A673 (cell line): Measurements from ENCODE around the gene CARHSP1. TPM values are rescaled to one million over a fixed set of nuclear protein-coding genes. Genes with fewer than 3 reads are reported as not detected.
"Not testable (repeated sequence)": the region's sequence is repeated elsewhere in the genome, so short reads cannot be mapped to it uniquely, and the experiment has no call there.

ENCODE experiments used
- BruUV-seq: library from RNA; stranded (reverse); fragments of 400-500 nt; replicated peaks from 2 replicates; lab custom pipeline; 2021; lab: Mats Ljungman, UMichigan
- CTCF ChIA-PET: fragments of 300-600 bp; sonication (Branson Sonifier 250); formaldehyde crosslinking; loops from one replicate; lab custom pipeline; 2022; ENCODE audit warnings: antibody characterized with exemption; lab: Charles Lee
- POLR2A ChIA-PET: fragments of 300-600 bp; sonication (Branson Sonifier 250); formaldehyde crosslinking; loops from one replicate; lab custom pipeline; 2022; ENCODE audit warnings: antibody characterized with exemption; ENCODE audit not compliant: low non-redundant PET; lab: Charles Lee
- DNase-seq: peaks from one replicate; pipeline ENCODE4 v3.0.0-alpha.2; 2015; ENCODE audit warnings: low spot score
- H3K27ac ChIP-seq: fragments of 200-600 bp; sonication (generic); 2 replicates; pipeline ENCODE4 v1.5.1; 2016; ENCODE audit warnings: mixed run types, low read depth, mild to moderate bottlenecking, mixed read lengths, antibody characterized with exemption, low read length; ENCODE audit not compliant: poor library complexity, severe bottlenecking
- H3K27me3 ChIP-seq: fragments of 200-600 bp; sonication (generic); replicated peaks from 2 replicates; pipeline ENCODE4 v1.6.1; 2017; ENCODE audit warnings: mixed run types, low read depth, mild to moderate bottlenecking, mixed read lengths, antibody characterized with exemption, low read length; ENCODE audit not compliant: insufficient read depth, poor library complexity
- H3K36me3 ChIP-seq: fragments of 200-600 bp; sonication (generic); 2 replicates; pipeline ENCODE4 v1.6.1; 2016; ENCODE audit warnings: mixed run types, mild to moderate bottlenecking, mixed read lengths, antibody characterized with exemption, low read length; ENCODE audit not compliant: insufficient read depth, poor library complexity, severe bottlenecking
- H3K4me1 ChIP-seq: fragments of 200-600 bp; sonication (generic); 2 replicates; pipeline ENCODE4 v1.6.1; 2017; ENCODE audit warnings: mixed run types, mild to moderate bottlenecking, mixed read lengths, antibody characterized with exemption, low read length; ENCODE audit not compliant: insufficient read depth, poor library complexity, severe bottlenecking
- H3K4me3 ChIP-seq: fragments of 200-600 bp; sonication (generic); 2 replicates; pipeline ENCODE4 v1.5.1; 2016; ENCODE audit warnings: low read depth, mixed run types, mild to moderate bottlenecking, mixed read lengths, low read length; ENCODE audit not compliant: poor library complexity, severe bottlenecking
- H3K9me3 ChIP-seq: fragments of 200-600 bp; sonication (generic); 2 replicates; pipeline ENCODE4 v1.6.1; 2016; ENCODE audit warnings: mixed run types, low read depth, mild to moderate bottlenecking, mixed read lengths, antibody characterized with exemption, low read length; ENCODE audit not compliant: poor library complexity, severe bottlenecking
- EZH2 ChIP-seq: fragments of 200-600 bp; sonication (generic); IDR thresholded peaks from 2 replicates; pipeline ENCODE4 v1.6.1; 2017; ENCODE audit warnings: borderline replicate concordance, low read depth, mild to moderate bottlenecking, mixed read lengths, antibody characterized with exemption, low read length; ENCODE audit not compliant: poor library complexity, severe bottlenecking
- intact Hi-C: fragments of 100-400 bp; cut with micrococcal nuclease; formaldehyde crosslinking; loops from one replicate; pipeline ENCODE4 v1.10.0; 2022; ENCODE audit not compliant: unreplicated experiment
- total RNA-seq: library from RNA; stranded (reverse); gene quantifications from 2 replicates; pipeline ENCODE4 v1.2.3, GENCODE V29; 2021
- TF ChIP-seq, protein P1 (sequence below): fragments of 300-800, 200-600 bp; sonication (generic); conservative IDR thresholded peaks from 2 replicates; pipeline ENCODE4 v1.5.1; 2017; ENCODE audit warnings: low read depth, mild to moderate bottlenecking, antibody characterized with exemption, low read length, moderate library complexity, mixed read lengths

The CARHSP1 gene
- total RNA-seq, 1 experiment from 2014 or later = 316 TPM

GRCh38 chr16:8880839-8881510 lies 12.2 kb upstream of the CARHSP1 start:
- no TSS peak for BruUV-seq
- ChIA-PET POLR2A (interaction anchor here (0.6 kb wide), 1 partner anchor 305 kb away, joined by 3 read pairs; no protein-coding TSS in a partner anchor), CTCF (interaction anchor here (0.7 to 1.8 kb wide), 8 partner anchors 10 to 244 kb away, joined by 3 to 9 read pairs (median 4); partner anchors contain the start of gene CARHSP1)
- no peak for DNase-seq
- no peaks in the 10 kb centered on the region for H3K27me3 ChIP-seq
- no peak for TF ChIP-seq EZH2
- TF ChIP-seq, protein P1, sequence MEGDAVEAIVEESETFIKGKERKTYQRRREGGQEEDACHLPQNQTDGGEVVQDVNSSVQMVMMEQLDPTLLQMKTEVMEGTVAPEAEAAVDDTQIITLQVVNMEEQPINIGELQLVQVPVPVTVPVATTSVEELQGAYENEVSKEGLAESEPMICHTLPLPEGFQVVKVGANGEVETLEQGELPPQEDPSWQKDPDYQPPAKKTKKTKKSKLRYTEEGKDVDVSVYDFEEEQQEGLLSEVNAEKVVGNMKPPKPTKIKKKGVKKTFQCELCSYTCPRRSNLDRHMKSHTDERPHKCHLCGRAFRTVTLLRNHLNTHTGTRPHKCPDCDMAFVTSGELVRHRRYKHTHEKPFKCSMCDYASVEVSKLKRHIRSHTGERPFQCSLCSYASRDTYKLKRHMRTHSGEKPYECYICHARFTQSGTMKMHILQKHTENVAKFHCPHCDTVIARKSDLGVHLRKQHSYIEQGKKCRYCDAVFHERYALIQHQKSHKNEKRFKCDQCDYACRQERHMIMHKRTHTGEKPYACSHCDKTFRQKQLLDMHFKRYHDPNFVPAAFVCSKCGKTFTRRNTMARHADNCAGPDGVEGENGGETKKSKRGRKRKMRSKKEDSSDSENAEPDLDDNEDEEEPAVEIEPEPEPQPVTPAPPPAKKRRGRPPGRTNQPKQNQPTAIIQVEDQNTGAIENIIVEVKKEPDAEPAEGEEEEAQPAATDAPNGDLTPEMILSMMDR = no peak
- no peaks in the 10 kb centered on the region for H3K4me1 ChIP-seq
- no peak overlapping the region for H3K27ac ChIP-seq
- no peaks in the 10 kb centered on the region for H3K9me3 ChIP-seq
- no peaks in the 10 kb centered on the region for H3K36me3 ChIP-seq
- no peak overlapping the region for H3K4me3 ChIP-seq
- intact Hi-C loops = loop anchor here (1.0 kb wide), 2 partner anchors 220 to 314 kb away; no protein-coding TSS in a partner anchor

- Histone ChIP-seq H3K27ac (no peak overlapping the region), H3K27me3 (no peaks in the 10 kb centered on the region), H3K4me1 (no peaks in the 10 kb centered on the region), H3K36me3 (no peaks in the 10 kb centered on the region), H3K4me3 (no peak overlapping the region), H3K9me3 (no peaks in the 10 kb centered on the region)
- intact Hi-C loops = no loop called here
- CTCF ChIA-PET = interaction anchor here (0.5 kb wide), 1 partner anchor 10 kb away, joined by 3 read pairs; the partner anchor contains the start of gene CARHSP1
- POLR2A ChIA-PET = no interaction called here
- no peak for TF ChIP-seq EZH2
- TF ChIP-seq, protein P1 = no peak
- BruUV-seq = no TSS peak
- no peak for DNase-seq
Measured at GRCh38 chr16:8878523-8878911, 9.7 kb upstream of the CARHSP1 start.

DNA sequence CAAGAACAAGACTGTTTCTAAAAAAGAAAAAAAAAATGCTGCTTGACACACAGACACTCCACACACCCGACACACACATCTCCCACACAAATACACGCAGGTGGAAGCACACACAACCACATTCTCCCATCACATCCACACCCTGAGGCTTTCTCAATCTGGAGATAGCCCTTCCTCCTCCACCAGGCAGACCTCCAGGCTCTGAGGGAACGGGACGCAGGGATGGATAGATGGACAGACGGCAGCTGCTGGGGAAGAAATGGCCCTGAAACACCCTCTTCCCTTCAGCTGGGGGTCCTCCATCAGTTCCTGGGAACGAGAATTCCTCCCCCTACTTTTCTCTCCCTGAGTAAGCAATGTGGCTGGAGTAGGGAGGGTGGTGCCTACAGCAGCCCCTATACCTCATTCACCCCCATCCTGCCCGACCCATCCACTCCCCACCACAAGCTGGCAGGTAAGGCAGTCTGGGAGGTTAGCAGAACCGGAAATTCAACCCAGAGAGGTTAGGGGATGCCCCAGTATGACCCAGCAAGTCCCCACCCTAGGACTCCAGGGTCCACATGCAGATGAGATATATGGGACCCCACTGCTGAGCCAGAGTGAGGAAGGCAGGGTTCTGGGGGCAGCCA lies 9.2 kb upstream of the CARHSP1 start:
- no peaks in the 10 kb centered on the region for H3K36me3 ChIP-seq
- DNase-seq = no peak

GRCh38 chr16:8875317-8875716 lies 6.5 kb upstream of the CARHSP1 start:
- H3K4me1 ChIP-seq = peaks cover 12% of the 10 kb centered on the region
- H3K27me3 ChIP-seq, CTCF ChIA-PET, BruUV-seq, H3K36me3 ChIP-seq, H3K9me3 ChIP-seq, DNase-seq, H3K4me3 ChIP-seq, intact Hi-C loops, H3K27ac ChIP-seq, POLR2A ChIA-PET: not testable (repeated sequence)

More for the DNA sequence above, 9.2 kb upstream of the CARHSP1 start:
- H3K4me1 ChIP-seq = no peaks in the 10 kb centered on the region
- BruUV-seq = no TSS peak
- no peak overlapping the region for H3K4me3 ChIP-seq
- CTCF ChIA-PET = no interaction called here
- intact Hi-C loops = no loop called here
- H3K27ac ChIP-seq = no peak overlapping the region
- POLR2A ChIA-PET = interaction anchor here (0.6 kb wide), 1 partner anchor 256 kb away, joined by 3 read pairs; no protein-coding TSS in a partner anchor
- no peaks in the 10 kb centered on the region for H3K27me3 ChIP-seq
- no peak for TF ChIP-seq EZH2
- TF ChIP-seq, protein P1 = no peak
- no peaks in the 10 kb centered on the region for H3K9me3 ChIP-seq
